Astrocyte (in vitro differentiated cells and primary cell): Measurements from ENCODE around the gene HECTD2. TPM values are rescaled to one million over a fixed set of nuclear protein-coding genes. Genes with fewer than 3 reads are reported as not detected.

ENCODE experiments used
- DNase-seq: peaks from one replicate; pipeline ENCODE4 v3.0.0-alpha.2; 2010; ENCODE audit warnings: low read depth
- FAIRE-seq: peaks from 2 replicates; lab custom pipeline; 2011; peaks lifted over from hg19 to GRCh38; lab: Jason Lieb, UNC
- H2AFZ ChIP-seq: 2 replicates; pipeline ENCODE4 v1.6.0; 2012; ENCODE audit warnings: low read depth, low read length, inconsistent platforms
- H3K27ac ChIP-seq: 2 replicates; pipeline ENCODE4 v1.5.1; 2011; ENCODE audit warnings: low read depth, low read length, inconsistent platforms
- H3K27me3 ChIP-seq: 2 replicates; pipeline ENCODE4 v1.6.0; 2011; ENCODE audit warnings: low read length, inconsistent platforms; ENCODE audit not compliant: insufficient read depth
- H3K36me3 ChIP-seq: 2 replicates; pipeline ENCODE4 v1.5.1; 2011; ENCODE audit warnings: low read length, inconsistent platforms; ENCODE audit not compliant: insufficient read depth
- H3K4me1 ChIP-seq: 2 replicates; pipeline ENCODE4 v1.5.1; 2011; ENCODE audit warnings: low read length, inconsistent platforms; ENCODE audit not compliant: insufficient read depth
- H3K4me2 ChIP-seq: 2 replicates; pipeline ENCODE4 v1.6.0; 2012; ENCODE audit warnings: low read length, inconsistent platforms
- H3K4me3 ChIP-seq: 2 replicates; pipeline ENCODE4 v1.5.1; 2011; ENCODE audit warnings: low read depth, mild to moderate bottlenecking, low read length, inconsistent platforms; ENCODE audit not compliant: insufficient read depth
- H3K79me2 ChIP-seq: 2 replicates; pipeline ENCODE4 v1.6.0; 2012; ENCODE audit warnings: mild to moderate bottlenecking, low read length, inconsistent platforms; ENCODE audit not compliant: insufficient read depth
- H3K9ac ChIP-seq: 2 replicates; pipeline ENCODE4 v1.6.0; 2012; ENCODE audit warnings: mild to moderate bottlenecking, low read length, inconsistent platforms
- H3K9me3 ChIP-seq: 2 replicates; pipeline ENCODE4 v1.5.1; 2012; ENCODE audit warnings: low read depth, mild to moderate bottlenecking, low read length, inconsistent platforms; ENCODE audit not compliant: insufficient read depth
- H4K20me1 ChIP-seq: 2 replicates; pipeline ENCODE4 v1.6.0; 2012; ENCODE audit warnings: low read length, inconsistent platforms; ENCODE audit not compliant: insufficient read depth
- H3K27ac Mint-ChIP-seq: one replicate; pipeline ENCODE4 v1.8.0; 2021; ENCODE audit warnings: mild to moderate bottlenecking, mixed read lengths; ENCODE audit not compliant: unreplicated experiment
- H3K27me3 Mint-ChIP-seq: one replicate; pipeline ENCODE4 v1.8.0; 2021; ENCODE audit warnings: low read depth, mixed read lengths; ENCODE audit not compliant: unreplicated experiment
- H3K36me3 Mint-ChIP-seq: one replicate; pipeline ENCODE4 v1.8.0; 2021; ENCODE audit warnings: low read depth, mixed read lengths; ENCODE audit not compliant: unreplicated experiment
- H3K4me1 Mint-ChIP-seq: one replicate; pipeline ENCODE4 v1.8.0; 2021; ENCODE audit warnings: low read depth, mixed read lengths; ENCODE audit not compliant: unreplicated experiment
- H3K4me3 Mint-ChIP-seq: one replicate; pipeline ENCODE4 v1.8.0; 2021; ENCODE audit warnings: mild to moderate bottlenecking, moderate library complexity, mixed read lengths; ENCODE audit not compliant: unreplicated experiment
- H3K9me3 Mint-ChIP-seq: one replicate; pipeline ENCODE4 v1.8.0; 2021; ENCODE audit warnings: mild to moderate bottlenecking, mixed read lengths; ENCODE audit not compliant: unreplicated experiment
- CTCF ChIP-seq: IDR thresholded peaks from 2 replicates; pipeline ENCODE4 v1.5.1; 2011; ENCODE audit warnings: low read depth, mild to moderate bottlenecking, inconsistent platforms, low read length, moderate library complexity; ENCODE audit not compliant: insufficient read depth
- EZH2 ChIP-seq: IDR thresholded peaks from 2 replicates; pipeline ENCODE4 v1.6.1; 2012; ENCODE audit warnings: mild to moderate bottlenecking, low read length, inconsistent platforms; ENCODE audit not compliant: insufficient read depth
- total RNA-seq: library from RNA; stranded (reverse); gene quantifications from 2 replicates; pipeline ENCODE4 v1.2.1, GENCODE V29; 2021

HECTD2 gene
- total RNA-seq, 1 donor from 2014 or later, result 11.9 TPM

GRCh38 chr10:91418416-91418815 lies 8.3 kb downstream of the HECTD2 start:
- Histone ChIP-seq H3K79me2 (peaks cover 86% of the 10 kb centered on the region), H3K9ac (no peak overlapping the region), H3K4me1 (peaks cover 29% of the 10 kb centered on the region), H3K27ac (no peak overlapping the region), H3K4me2 (no peak overlapping the region), H3K4me3 (no peak overlapping the region), H3K9me3 (no peaks in the 10 kb centered on the region), H4K20me1 (peaks cover 24% of the 10 kb centered on the region), H3K36me3 (no peaks in the 10 kb centered on the region), H2AFZ (no peak overlapping the region), H3K27me3 (no peaks in the 10 kb centered on the region)
- no peak for TF ChIP-seq CTCF
- no peak for TF ChIP-seq EZH2
- FAIRE-seq, result no peak
- Mint-ChIP-seq H3K36me3 (no peaks in the 10 kb centered on the region), H3K4me1 (peaks cover 18% of the 10 kb centered on the region), H3K27ac (no peak overlapping the region), H3K4me3 (no peak overlapping the region), H3K9me3 (no peaks in the 10 kb centered on the region), H3K27me3 (no peaks in the 10 kb centered on the region)
- DNase-seq, result no peak

- TF ChIP-seq CTCF (no peak), EZH2 (no peak)
- Histone ChIP-seq H3K36me3 (no peaks in the 10 kb centered on the region), H3K4me1 (peaks cover 9% of the 10 kb centered on the region), H2AFZ (peak overlapping the region; percentile 14), H3K9me3 (no peaks in the 10 kb centered on the region), H3K4me2 (peak overlapping the region; percentile 77), H3K27me3 (no peaks in the 10 kb centered on the region), H3K9ac (peak overlapping the region; percentile 37), H3K27ac (peak overlapping the region; percentile 6), H3K79me2 (peaks cover 79% of the 10 kb centered on the region), H3K4me3 (peak overlapping the region; percentile 35), H4K20me1 (peaks cover 20% of the 10 kb centered on the region)
- DNase-seq, result peak; percentile 52
- Mint-ChIP-seq H3K27ac (peak overlapping the region; percentile 72), H3K36me3 (no peaks in the 10 kb centered on the region), H3K4me1 (peaks cover 17% of the 10 kb centered on the region), H3K9me3 (no peaks in the 10 kb centered on the region), H3K27me3 (no peaks in the 10 kb centered on the region), H3K4me3 (no peak overlapping the region)
- FAIRE-seq, result no peak
Measured at GRCh38 chr10:91420868-91421267, 10.7 kb downstream of the HECTD2 start.

- Histone ChIP-seq H3K4me1 (peaks cover 8% of the 10 kb centered on the region), H3K4me3 (no peak overlapping the region), H3K27me3 (no peaks in the 10 kb centered on the region), H3K9me3 (no peaks in the 10 kb centered on the region), H3K79me2 (peaks cover 69% of the 10 kb centered on the region), H2AFZ (no peak overlapping the region), H3K4me2 (no peak overlapping the region), H4K20me1 (peaks cover 11% of the 10 kb centered on the region), H3K9ac (no peak overlapping the region), H3K27ac (no peak overlapping the region), H3K36me3 (no peaks in the 10 kb centered on the region)
- H3K36me3 Mint-ChIP-seq, result no peaks in the 10 kb centered on the region
- H3K9me3 Mint-ChIP-seq, result no peaks in the 10 kb centered on the region
- H3K4me3 Mint-ChIP-seq, result no peak overlapping the region
- peaks cover 11% of the 10 kb centered on the region for H3K4me1 Mint-ChIP-seq
- DNase-seq (no peak), FAIRE-seq (no peak)
- H3K27me3 Mint-ChIP-seq, result no peaks in the 10 kb centered on the region
- no peak overlapping the region for H3K27ac Mint-ChIP-seq
- no peak for TF ChIP-seq EZH2
- TF ChIP-seq CTCF, result no peak
Measured at GRCh38 chr10:91422915-91423314, 12.8 kb downstream of the HECTD2 start.
